ENCODE data around the gene VPS39. TPM values are rescaled to one million over a fixed set of nuclear protein-coding genes. Genes with fewer than 3 reads are reported as not detected.

The VPS39 gene
- total RNA-seq, 1 donor from 2014 or later, result 76.8 TPM

DNA sequence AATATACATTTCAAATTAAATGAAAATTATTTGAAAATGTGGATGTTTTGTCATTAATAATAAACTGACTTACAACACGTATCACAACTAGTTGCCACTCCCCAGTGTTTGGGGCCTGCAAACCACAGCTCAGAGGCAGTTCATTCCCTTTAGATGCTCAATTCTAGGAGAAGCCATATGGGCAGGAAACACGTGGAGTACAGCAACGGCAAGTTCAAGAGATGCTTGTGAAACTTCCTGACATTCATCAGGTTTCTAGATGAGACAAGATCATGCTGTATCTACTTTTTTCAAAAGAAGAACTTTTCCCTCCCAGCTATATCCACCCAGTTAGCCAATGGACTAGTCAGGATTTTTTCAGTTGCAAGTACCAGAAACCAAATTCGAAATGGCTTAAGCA, 96.2 kb downstream of the VPS39 start:
- H3K27ac Mint-ChIP-seq, result no peak overlapping the region
- H3K4me3 Mint-ChIP-seq, result no peak overlapping the region
- no peak for DNase-seq (ENCODE audit: extremely low spot score, unreplicated experiment)
- no peak for TF ChIP-seq CTCF (conservative IDR thresholded peaks at IDR 0.05)
- peaks cover 15% of the 10 kb centered on the region for H3K9me3 Mint-ChIP-seq
- no peaks in the 10 kb centered on the region for H3K27me3 Mint-ChIP-seq
- H3K4me1 Mint-ChIP-seq (ENCODE audit: unreplicated experiment), result peaks cover 4% of the 10 kb centered on the region
- H3K36me3 Mint-ChIP-seq, result no peaks in the 10 kb centered on the region

GRCh38 chr15:42110367-42110766, 97.7 kb downstream of the VPS39 start:
- Mint-ChIP-seq H3K4me3 (no peak overlapping the region), H3K27me3 (no peaks in the 10 kb centered on the region), H3K36me3 (no peaks in the 10 kb centered on the region), H3K27ac (peak overlapping the region; percentile 89), H3K4me1 (ENCODE audit: unreplicated experiment) (peaks cover 4% of the 10 kb centered on the region), H3K9me3 (peaks cover 15% of the 10 kb centered on the region)
- no peak for DNase-seq (ENCODE audit: extremely low spot score, unreplicated experiment)
- no peak for TF ChIP-seq CTCF (conservative IDR thresholded peaks at IDR 0.05)

DNA sequence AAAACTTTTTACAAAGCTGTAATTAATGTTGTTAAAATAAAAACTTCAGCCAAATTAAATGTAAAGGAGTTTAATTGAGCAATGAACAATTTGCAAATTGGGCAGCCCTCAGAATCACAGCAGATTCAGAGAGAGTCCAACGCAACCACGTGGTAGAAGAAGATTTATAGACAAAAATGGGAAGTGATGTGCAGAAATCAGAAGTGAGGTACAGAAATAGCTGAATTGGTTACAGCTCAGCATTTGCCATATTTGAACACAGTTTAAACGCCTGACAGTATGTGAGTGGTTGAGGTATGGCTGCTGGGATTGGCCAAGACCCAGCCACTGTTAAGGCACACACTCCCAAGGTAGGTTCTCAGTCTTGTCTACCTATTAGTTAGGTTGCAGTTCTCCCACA, 99.3 kb downstream of the VPS39 start:
- TF ChIP-seq CTCF (conservative IDR thresholded peaks at IDR 0.05), result no peak
- Mint-ChIP-seq H3K27me3 (no peaks in the 10 kb centered on the region), H3K9me3 (peaks cover 15% of the 10 kb centered on the region), H3K4me3 (no peak overlapping the region), H3K36me3 (no peaks in the 10 kb centered on the region), H3K27ac (no peak overlapping the region), H3K4me1 (ENCODE audit: unreplicated experiment) (peaks cover 4% of the 10 kb centered on the region)
- no peak for DNase-seq (ENCODE audit: extremely low spot score, unreplicated experiment)

Small RNA genes lying within 50 kb of the gene (microRNA-seq; reads per million reads assigned to microRNA genes)
- gene MIR627, result 36.6 reads per million, percentile 52 among the genes with 10 or more reads in this experiment

Other genes with a start within 250 kb of the VPS39 start
- 18.8 and 25.2 TPM in 2 replicates for gene EHD4, start 235.7 kb downstream of the VPS39 start, total RNA-seq (ENCODE audit: low replicate concordance)
- gene PLA2G4E, start 187.3 kb downstream of the VPS39 start, total RNA-seq (ENCODE audit: low replicate concordance), result 0.12 TPM in 1 of 2 replicates, not detected in the other
- gene PLA2G4D, start 113.7 kb downstream of the VPS39 start, total RNA-seq (ENCODE audit: low replicate concordance), result not detected in 2 replicates
- 1.1 and 3.2 TPM in 2 replicates for gene PLA2G4F, start 51.7 kb downstream of the VPS39 start, total RNA-seq (ENCODE audit: low replicate concordance)
- 24.4 and 25.3 TPM in 2 replicates for gene GANC, start 64.9 kb upstream of the VPS39 start, total RNA-seq (ENCODE audit: low replicate concordance)
- 44.3 and 67.0 TPM in 2 replicates for gene TMEM87A, start 65.1 kb upstream of the VPS39 start, total RNA-seq (ENCODE audit: low replicate concordance)
- 10.6 and 12.3 TPM in 2 replicates for gene CAPN3, start 151.2 kb upstream of the VPS39 start, total RNA-seq (ENCODE audit: low replicate concordance)